Measurements from ENCODE around the gene SUMO3. TPM values are rescaled to one million over a fixed set of nuclear protein-coding genes. Genes with fewer than 3 reads are reported as not detected.

Gene SUMO3
- total and polyA plus RNA-seq, 2 of the 8 experiments (the other 6 are each of a cell fraction or from before 2014, with no cell fraction given), result 96.8 to 101 TPM

GRCh38 chr21:44797775-44798174 lies 20.1 kb downstream of the SUMO3 start:
- Histone ChIP-seq H3K27ac (ENCODE audit: low read depth, low read length) (no peak overlapping the region), H3K4me1 (replicated peaks in 1 of 4; ENCODE audit: control insufficient read depth in 3 of 4, insufficient read depth in 4 of 4, low read length in 3 of 4) (peaks cover 0 to 13% (median 3%) of the 10 kb centered on the region in 4 experiments; a peak in 3 of 7 replicates), H3K4ac (replicated peaks; ENCODE audit: insufficient read length, low read depth, low read length) (no peak overlapping the region), H3K4me3 (ENCODE audit: extremely low read depth in 1 of 4, insufficient read depth in 2 of 4, low read depth in 3 of 4, low read length in 4 of 4) (no peak overlapping the region), H2BK12ac (ENCODE audit: low read depth, low read length) (no peak overlapping the region), H2BK120ac (replicated peaks; ENCODE audit: low read depth, low read length) (no peak overlapping the region), H3K27me3 (replicated peaks in 1 of 4; ENCODE audit: control insufficient read depth in 3 of 4, extremely low read depth in 1 of 4, insufficient read depth in 3 of 4, low read length in 3 of 4) (no peaks in the 10 kb centered on the region), H4K91ac (replicated peaks; ENCODE audit: insufficient read length, low read length) (no peak overlapping the region), H2BK15ac (ENCODE audit: low read length) (no peak overlapping the region), H3K14ac (ENCODE audit: insufficient read length) (no peak overlapping the region), H4K20me1 (replicated peaks in 1 of 2; ENCODE audit: control insufficient read depth in 1 of 2, insufficient read depth in 2 of 2, low read length in 2 of 2) (peaks cover 11 to 21% of the 10 kb centered on the region in 2 experiments), H3K23ac (ENCODE audit: insufficient read length) (no peak overlapping the region), H3K18ac (ENCODE audit: extremely low read depth, low read length) (no peak overlapping the region), H4K5ac (ENCODE audit: insufficient read length, low read depth, low read length) (no peak overlapping the region), H3K9me3 (ENCODE audit: insufficient read depth in 2 of 2, low read depth in 1 of 2, low read length in 1 of 2) (no peaks in the 10 kb centered on the region), H2BK20ac (ENCODE audit: low read length) (no peak overlapping the region), H2AK5ac (ENCODE audit: low read depth, low read length) (no peak overlapping the region), H3K79me1 (ENCODE audit: low read depth, low read length) (peaks cover under 1% of the 10 kb centered on the region; the same call in 1 of the 2 replicates), H3K79me2 (ENCODE audit: control insufficient read depth in 1 of 2, insufficient read depth in 2 of 2, low read length in 2 of 2) (peaks cover 18 to 82% of the 10 kb centered on the region in 2 experiments), H2BK5ac (ENCODE audit: low read depth, low read length) (no peak overlapping the region), H3K4me2 (ENCODE audit: insufficient read depth in 1 of 2, low read depth in 2 of 2, low read length in 2 of 2) (no peak overlapping the region), H4K8ac (ENCODE audit: extremely low read depth, insufficient read depth, low read length) (no peak overlapping the region), H3K9ac (replicated peaks in 1 of 4; ENCODE audit: extremely low read depth in 1 of 4, low read depth in 3 of 4, low read length in 3 of 4) (no peak overlapping the region), H3K36me3 (ENCODE audit: control insufficient read depth in 2 of 4, insufficient read depth in 4 of 4, low read length in 3 of 4) (peaks cover 0 to 22% (median 9%) of the 10 kb centered on the region in 4 experiments; a peak in 6 of 8 replicates), H3K56ac (replicated peaks; ENCODE audit: insufficient read length, low read depth, low read length) (no peak overlapping the region), H2AFZ (ENCODE audit: low read length) (no peak overlapping the region), H3K23me2 (ENCODE audit: low read depth, low read length) (peaks cover 5% of the 10 kb centered on the region)
- CTCF ChIA-PET (ENCODE audit: partially characterized antibody), result interaction anchor here (1.2 to 1.5 kb wide), 3 partner anchors 47 to 332 kb away, joined by 3 to 5 read pairs (median 4); no protein-coding TSS in a partner anchor
- POLR2A ChIA-PET (ENCODE audit: partially characterized antibody), result interaction anchor here (0.5 to 1.4 kb wide), 2 partner anchors 20 to 63 kb away, joined by 3 read pairs; no protein-coding TSS in a partner anchor
- TF ChIP-seq CHD1 (IDR thresholded peaks at IDR 0.05; ENCODE audit: low read depth, low read length), result no peak
- no peak for TF ChIP-seq JUND (IDR thresholded peaks at IDR 0.05; ENCODE audit: low read length)
- TF ChIP-seq BCL11A (IDR thresholded peaks at IDR 0.05; ENCODE audit: low read depth in 2 of 2, low read length in 2 of 2), result no peak
- no peak for TF ChIP-seq SIN3A (conservative IDR thresholded peaks at IDR 0.05 in 1 of 2, IDR thresholded peaks at IDR 0.05 in 1 of 2; ENCODE audit: low read depth in 1 of 2, low read length in 2 of 2)
- TF ChIP-seq EP300 (IDR thresholded peaks at IDR 0.05; ENCODE audit: borderline replicate concordance in 1 of 2, low read depth in 2 of 2, low read length in 2 of 2), result no peak
- DNase-seq (ENCODE audit: low read depth in 1 of 2, low spot score in 2 of 2) (no peak), FAIRE-seq (no peak)
- 82% methylated on average over 2 of the region's 2 CpGs; no CpG with 5 or more reads in 1 of the 2 experiments for WGBS, 2 experiments (ENCODE audit: extremely low coverage in 1 of 2, insufficient coverage in 1 of 2, insufficient read length in 1 of 2, insufficient replicate concordance in 2 of 2, low coverage in 1 of 2, low lambda C conversion rate in 2 of 2, missing lambda C conversion rate in 1 of 2)
